GM12865 (cell line): Measurements from ENCODE around the gene RPL13.

Source experiments
- DNase-seq: peaks from one replicate; pipeline ENCODE4 v3.0.0; 2010; ENCODE audit warnings: low read depth
- H3K4me3 ChIP-seq: 2 replicates; pipeline ENCODE4 v1.5.1; 2011; ENCODE audit warnings: mild to moderate bottlenecking, low read depth, low read length, control low read depth
- TF ChIP-seq, protein P1 (sequence below): IDR thresholded peaks from 2 replicates; pipeline ENCODE4 v1.5.1; 2011; ENCODE audit warnings: low read length, control low read depth, low read depth, inconsistent platforms; ENCODE audit not compliant: insufficient read depth; ENCODE audit errors: missing control alignments

RPL13 gene

DNA sequence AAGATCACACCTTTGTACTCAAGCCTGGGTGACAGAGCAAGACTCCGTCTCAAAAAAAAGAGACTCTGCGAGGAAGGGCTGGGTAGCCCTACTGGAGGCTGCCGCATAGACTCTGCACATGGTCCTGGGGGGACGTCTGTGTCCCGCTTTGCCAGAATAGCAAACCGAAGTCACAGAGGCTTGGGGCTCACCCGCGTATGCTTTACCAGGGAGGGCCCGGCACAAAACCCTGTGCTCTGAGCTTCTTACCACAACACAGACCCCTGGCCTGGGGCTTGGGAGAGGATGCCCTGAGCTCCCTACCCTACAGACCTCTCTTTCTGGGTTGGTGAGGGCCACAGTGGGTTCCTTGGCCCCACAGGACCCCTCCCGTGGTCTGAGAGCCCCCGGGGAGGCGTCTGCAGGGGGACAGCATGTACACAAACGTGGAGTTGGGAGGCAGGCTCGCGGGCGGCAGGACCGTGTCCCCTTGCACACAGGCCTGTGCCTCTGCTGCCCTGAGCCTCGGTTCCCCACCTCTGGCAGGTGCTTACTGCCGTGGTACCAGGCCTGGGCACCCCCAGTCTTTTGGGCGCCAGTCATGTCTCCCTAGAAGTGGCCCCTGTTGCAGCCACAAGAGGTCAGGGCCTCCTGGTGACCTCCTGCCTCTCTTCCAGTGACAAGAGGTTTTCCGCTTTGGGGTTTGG lies 28.9 kb downstream of the RPL13 start:
- H3K4me3 ChIP-seq: no peak overlapping the region
- DNase-seq: no peak
- TF ChIP-seq, protein P1, sequence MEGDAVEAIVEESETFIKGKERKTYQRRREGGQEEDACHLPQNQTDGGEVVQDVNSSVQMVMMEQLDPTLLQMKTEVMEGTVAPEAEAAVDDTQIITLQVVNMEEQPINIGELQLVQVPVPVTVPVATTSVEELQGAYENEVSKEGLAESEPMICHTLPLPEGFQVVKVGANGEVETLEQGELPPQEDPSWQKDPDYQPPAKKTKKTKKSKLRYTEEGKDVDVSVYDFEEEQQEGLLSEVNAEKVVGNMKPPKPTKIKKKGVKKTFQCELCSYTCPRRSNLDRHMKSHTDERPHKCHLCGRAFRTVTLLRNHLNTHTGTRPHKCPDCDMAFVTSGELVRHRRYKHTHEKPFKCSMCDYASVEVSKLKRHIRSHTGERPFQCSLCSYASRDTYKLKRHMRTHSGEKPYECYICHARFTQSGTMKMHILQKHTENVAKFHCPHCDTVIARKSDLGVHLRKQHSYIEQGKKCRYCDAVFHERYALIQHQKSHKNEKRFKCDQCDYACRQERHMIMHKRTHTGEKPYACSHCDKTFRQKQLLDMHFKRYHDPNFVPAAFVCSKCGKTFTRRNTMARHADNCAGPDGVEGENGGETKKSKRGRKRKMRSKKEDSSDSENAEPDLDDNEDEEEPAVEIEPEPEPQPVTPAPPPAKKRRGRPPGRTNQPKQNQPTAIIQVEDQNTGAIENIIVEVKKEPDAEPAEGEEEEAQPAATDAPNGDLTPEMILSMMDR: no peak

DNA sequence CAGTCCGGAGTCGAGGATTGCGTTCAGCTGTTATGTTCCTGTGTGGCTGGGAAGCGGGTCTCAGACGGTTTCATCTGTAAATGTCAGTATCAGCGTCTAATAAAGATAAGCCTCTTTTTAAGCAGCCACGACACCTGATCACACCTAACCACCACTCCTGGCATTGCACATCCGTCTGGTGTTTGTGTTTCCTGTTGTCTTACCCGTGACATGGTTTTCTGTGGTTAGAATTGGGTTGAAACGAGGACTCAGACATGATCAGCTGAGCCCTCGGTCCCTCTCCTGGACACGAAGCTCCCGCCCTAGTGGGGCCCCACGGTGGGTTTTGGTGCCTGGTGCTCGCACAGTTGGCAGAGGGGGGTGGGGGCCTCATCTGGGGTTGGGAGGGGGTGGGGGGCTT lies 33.4 kb downstream of the RPL13 start:
- TF ChIP-seq, protein P1: no peak
- no peak overlapping the region for H3K4me3 ChIP-seq
- no peak for DNase-seq

DNA sequence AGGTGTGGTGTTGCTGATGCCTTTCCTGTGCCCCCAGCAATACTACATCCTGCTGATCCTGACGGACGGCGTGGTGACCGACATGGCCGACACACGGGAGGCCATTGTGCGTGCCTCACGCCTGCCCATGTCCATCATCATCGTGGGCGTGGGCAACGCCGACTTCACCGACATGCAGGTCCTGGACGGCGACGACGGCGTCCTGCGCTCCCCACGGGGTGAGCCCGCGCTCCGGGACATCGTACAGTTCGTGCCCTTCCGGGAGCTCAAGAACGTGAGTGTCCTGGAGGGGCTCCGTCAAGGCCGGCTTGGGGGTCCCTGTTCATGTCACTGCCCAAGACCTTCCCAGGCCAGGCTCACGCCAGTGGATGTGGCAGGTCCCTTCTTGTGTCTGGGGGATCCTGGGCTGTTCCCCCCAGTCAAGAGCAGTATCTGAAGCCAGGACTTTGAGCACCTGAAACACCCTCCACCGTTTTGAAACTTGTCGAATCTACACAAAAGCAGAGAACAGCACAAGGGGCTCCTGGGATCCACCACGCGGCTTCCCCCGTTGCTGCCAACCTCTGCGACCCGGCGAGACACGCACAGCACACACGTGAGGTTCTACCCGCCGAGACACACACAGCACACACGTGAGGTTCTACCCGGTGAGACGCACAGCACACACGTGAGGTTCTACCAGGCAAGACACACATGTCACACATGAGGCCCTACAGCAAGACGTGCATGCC lies 35.0 kb downstream of the RPL13 start:
- TF ChIP-seq, protein P1: no peak
- DNase-seq: no peak
- no peak overlapping the region for H3K4me3 ChIP-seq

DNA sequence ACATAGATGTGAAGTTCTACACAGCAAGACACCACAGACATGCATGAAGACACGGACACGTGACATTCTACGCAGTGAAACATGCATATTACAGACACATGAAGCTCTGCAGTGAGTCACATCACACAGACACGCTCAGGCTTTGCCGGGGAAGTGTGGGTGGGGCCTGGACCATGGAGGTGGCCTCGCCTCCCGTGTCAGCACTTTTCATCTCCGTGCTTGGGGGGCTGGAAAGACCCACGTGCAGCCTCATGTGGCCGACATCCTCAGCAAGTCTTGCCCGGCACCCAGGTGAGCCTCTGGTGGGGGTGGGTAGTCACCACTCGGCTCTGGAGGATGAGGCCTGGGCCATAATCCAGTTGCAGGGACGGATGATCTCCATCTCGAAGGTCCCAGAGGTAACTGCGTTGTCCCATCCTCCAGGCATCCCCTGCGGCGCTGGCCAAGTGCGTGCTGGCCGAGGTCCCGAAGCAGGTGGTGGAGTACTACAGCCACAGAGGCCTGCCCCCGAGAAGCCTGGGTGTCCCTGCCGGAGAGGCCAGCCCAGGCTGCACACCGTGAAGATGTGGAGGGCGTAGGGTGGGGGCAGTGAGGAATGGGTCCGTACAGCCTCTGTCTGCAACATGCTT lies 35.7 kb downstream of the RPL13 start:
- H3K4me3 ChIP-seq: no peak overlapping the region
- TF ChIP-seq, protein P1: no peak

DNA sequence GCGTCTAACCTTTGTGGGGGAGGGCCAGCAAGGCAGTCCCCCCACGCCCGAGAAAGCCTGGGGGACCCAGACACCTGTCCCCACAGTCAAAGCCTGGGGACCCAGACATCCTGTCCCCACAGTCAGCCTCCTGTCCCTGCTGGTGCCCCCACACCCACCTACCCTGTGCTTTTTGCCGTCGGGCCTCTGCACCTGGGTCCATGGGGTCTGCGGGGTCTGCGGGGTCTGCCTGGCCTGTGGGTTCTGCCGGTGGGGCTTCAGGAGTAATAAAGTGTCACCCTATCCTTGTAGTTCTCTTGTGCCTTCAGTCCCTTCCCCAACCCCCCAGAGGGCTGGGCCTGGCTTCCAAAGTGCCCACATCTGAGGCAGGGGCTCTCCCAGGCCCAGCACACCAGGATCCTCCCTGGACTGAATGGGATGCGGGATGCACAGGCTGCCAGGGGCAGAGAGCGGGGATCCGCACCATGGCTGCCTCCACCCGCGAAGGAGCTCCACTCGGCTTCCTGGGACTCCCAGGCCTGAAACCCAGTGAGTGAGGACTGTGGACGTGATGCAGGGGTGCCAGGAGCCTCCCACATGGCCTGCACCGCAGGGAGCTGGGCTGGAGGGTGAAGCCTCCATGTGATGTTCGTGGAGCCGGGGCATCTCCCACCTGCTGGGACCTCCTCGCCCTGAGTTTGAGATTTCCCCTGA lies 36.6 kb downstream of the RPL13 start:
- no peak for DNase-seq
- TF ChIP-seq, protein P1: no peak
- no peak overlapping the region for H3K4me3 ChIP-seq

More for the DNA sequence above, 35.7 kb downstream of the RPL13 start:
- no peak for DNase-seq

DNA sequence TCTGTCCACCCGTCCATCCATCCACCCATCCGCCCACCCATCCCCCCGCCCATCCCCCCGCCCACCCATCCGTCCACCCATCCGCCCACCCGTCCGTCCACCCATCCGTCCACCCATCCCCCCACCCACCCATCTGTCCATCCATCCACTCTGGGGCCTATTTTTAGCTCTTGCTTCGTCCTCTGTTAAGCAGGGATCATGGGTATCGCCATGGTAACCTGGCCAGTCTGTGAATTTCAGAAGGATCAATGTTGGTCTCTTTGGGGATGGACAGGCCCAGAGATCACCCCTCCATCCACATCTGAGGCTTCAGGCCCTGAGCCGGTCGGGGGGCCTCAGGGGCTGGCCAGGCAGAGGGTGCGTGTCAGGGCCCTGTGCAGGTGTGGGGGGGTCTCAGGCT lies 37.7 kb downstream of the RPL13 start:
- no peak overlapping the region for H3K4me3 ChIP-seq
- TF ChIP-seq, protein P1: no peak
- DNase-seq: peak; percentile 39
